GM19035 (cell line): ENCODE results near the gene RAB36.

Source experiments
- ATAC-seq: cut with Tn5 transposase; IDR thresholded peaks from one replicate; pipeline ENCODE4 v1.9.1; 2021; ENCODE audit not compliant: unreplicated experiment

The RAB36 gene

GRCh38 chr22:23157560-23158515, 12.6 kb downstream of the RAB36 start:
- no peak for ATAC-seq

GRCh38 chr22:23158516-23159290, 13.4 kb downstream of the RAB36 start:
- ATAC-seq, result no peak

GRCh38 chr22:23159291-23159630, 14.0 kb downstream of the RAB36 start:
- no peak for ATAC-seq

GRCh38 chr22:23161029-23161428, 15.8 kb downstream of the RAB36 start:
- ATAC-seq, result no peak

DNA sequence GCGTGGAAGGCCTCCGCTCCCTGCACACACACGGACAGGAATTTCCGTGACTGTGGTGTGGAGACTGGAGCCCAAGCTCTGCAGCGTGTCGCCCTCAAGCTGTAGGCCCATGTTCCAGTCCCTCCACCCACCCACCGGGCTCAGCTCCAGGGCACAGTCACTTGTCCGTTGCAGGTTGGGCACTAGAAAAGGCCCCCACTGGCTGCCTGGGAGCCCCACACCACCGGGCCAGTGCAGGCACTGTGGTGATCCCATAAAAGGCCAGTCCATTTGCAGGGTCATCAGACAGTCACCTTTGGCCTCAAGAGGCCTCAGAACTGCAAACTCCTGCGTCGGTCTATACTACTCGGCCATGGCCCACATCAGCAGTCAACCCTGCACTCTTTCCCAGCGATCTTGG, 16.3 kb downstream of the RAB36 start:
- no peak for ATAC-seq

DNA sequence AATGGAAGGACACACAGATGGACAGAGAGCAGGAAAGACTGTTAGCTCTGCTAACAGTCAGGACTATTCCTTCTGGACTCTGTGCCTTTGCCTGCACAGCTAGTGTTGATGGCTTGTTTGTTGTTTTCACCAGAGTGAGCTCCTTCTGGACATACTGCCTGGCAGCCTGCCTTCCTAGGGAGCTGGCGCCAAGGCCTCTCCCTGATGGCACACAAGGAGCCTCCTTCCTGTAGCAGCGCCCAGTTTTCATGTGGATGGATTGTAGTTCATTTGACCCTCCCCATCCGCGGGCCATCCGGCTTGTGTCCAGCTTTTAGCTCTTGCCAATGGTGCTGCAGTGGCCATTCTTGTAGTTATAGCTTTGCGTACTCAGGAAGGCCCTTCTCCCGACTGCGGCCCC, 18.4 kb downstream of the RAB36 start:
- ATAC-seq, result no peak

GRCh38 chr22:23164091-23164490, 18.8 kb downstream of the RAB36 start:
- no peak for ATAC-seq

- ATAC-seq, result no peak
These were observed 21.0 kb downstream of the RAB36 start for GRCh38 chr22:23166042-23166831.

- no peak for ATAC-seq
These were observed 21.8 kb downstream of the RAB36 start for GRCh38 chr22:23166841-23167616.

DNA sequence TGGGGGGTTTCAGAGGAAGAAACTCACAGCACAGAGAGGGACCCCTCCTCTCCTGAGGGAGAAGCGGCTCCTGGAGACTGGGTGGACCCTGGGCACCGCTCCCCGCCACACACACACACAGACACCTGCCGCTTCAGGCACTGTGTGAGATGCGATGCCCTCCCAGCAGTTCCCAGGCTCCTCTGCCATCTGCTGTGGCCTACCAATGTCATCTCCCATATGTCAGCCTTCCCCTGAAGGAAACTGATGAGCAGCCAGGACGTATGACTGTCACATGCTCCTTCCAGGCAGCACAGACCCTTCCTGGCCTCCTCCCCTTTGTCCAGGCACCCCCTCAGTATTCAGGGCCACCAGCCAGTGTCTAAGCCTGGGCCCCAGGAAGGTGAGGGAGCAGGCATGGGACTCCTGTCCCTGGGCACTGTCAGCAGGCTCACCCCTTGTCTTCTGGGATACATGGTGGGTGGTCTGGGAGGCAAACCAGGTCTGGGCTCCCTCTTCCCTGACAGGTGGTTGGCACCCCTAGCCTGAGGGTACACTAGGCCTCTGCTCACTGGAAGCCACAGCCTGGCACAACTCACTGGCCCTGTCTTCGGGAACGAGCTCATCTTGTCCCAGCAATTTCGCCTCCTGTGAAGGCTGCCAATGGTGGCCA, 23.2 kb downstream of the RAB36 start:
- ATAC-seq, result no peak

GRCh38 chr22:23169043-23169406, 23.7 kb downstream of the RAB36 start:
- ATAC-seq, result no peak

GRCh38 chr22:23175817-23176644, 30.8 kb downstream of the RAB36 start:
- no peak for ATAC-seq

GRCh38 chr22:23176645-23177027, 31.4 kb downstream of the RAB36 start:
- no peak for ATAC-seq

DNA sequence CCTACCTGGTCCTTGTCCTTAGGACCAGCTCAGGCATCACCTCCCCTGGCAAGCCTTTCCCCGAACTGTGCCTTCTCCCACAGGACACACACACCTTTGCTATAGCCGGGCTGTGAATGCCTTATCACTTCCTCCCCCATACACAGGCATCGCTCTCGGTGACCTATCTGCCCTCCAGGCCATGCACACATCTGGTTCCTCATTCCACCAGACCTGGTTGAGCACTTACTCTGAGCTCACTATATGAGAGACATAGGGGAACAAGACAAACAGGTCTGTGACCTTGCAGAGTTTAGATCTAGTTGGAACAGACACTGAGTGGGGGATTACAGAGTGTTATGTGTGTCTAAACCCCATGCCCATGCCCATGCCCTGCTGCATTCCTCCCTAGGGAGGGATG, 31.9 kb downstream of the RAB36 start:
- ATAC-seq, result no peak

- ATAC-seq, result no peak
These were observed 33.4 kb downstream of the RAB36 start for GRCh38 chr22:23178512-23179254.

DNA sequence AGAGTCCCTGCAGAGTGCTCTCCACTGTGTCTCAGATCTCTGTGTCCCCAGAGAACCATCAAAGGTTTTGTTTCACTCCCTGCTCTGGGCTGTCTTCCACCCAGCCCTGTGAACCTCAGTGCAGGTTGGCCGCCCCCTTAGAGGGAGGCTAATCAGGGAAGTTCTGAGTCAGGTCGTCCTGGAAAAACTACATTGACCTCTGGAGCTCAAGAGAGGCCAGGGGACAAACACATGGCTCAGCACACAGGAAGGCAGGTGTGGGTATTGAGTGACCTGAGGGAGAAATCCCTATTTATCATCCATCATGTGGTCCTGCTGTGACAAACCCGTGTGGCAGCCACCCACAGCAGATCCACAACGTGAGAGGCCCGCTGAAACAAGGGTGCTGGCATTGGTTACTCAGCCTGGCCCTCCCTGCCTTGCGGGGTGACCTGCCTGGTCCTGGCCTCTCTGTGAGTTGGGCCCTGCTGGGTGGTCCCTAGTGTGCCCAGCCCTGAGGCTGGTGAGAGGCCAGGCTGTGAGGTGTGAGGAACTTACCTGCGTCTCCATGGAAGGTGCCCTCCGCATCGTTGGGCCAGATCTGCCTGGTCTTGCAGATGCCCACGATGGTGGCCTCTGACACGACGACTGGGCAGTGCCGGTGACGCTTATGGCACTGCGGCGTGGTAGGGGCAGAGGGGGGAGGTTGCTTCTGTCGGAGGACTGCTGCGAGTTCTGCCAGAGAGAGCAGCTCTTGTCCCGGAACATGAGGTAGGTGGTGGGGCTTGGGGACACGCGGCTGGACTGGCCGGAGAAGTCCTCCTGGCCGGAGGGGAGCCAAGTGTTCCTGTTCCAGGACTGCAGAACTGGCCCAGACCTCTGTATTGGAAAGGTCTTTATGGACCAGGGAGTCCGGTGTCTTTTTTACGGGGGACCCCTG, 34.4 kb downstream of the RAB36 start:
- ATAC-seq, result no peak

- ATAC-seq, result no peak
These were observed 35.1 kb downstream of the RAB36 start, which contains the start of gene BCR for GRCh38 chr22:23180301-23180892. Gene BCR (plus strand): TSS chr22:23180509. CDS start chr22:23180961, 452 bp downstream.
